ENCODE measurements around the gene SYT15B. TPM values are rescaled to one million over a fixed set of nuclear protein-coding genes. Genes with fewer than 3 reads are reported as not detected.
"Not testable (repeated sequence)": the region's sequence is repeated elsewhere in the genome, so short reads cannot be mapped to it uniquely, and the experiment has no call there.

SYT15B gene
- total RNA-seq = 68.3 TPM

GRCh38 chr10:47763554-47764175, at the start of gene SYT15B:
Gene SYT15B (minus strand): TSS chr10:47763592. CDS start chr10:47762640, 952 bp downstream.
- H3K4me3 ChIP-seq = peak within 1 kb of the TSS in 1 of 2 donors; percentile 54
- DNase-seq (ENCODE audit: low spot score in 2 of 2); H3K27ac ChIP-seq; H3K9me3 ChIP-seq; H3K36me3 ChIP-seq; H3K27me3 ChIP-seq; intact Hi-C loops (cut with DNase I); H3K4me1 ChIP-seq: not testable (repeated sequence)

GRCh38 chr10:47779590-47779989, 16.2 kb upstream of the SYT15B start:
- H3K4me3 ChIP-seq; H3K27ac ChIP-seq; intact Hi-C loops (cut with DNase I); H3K9me3 ChIP-seq; H3K27me3 ChIP-seq; H3K36me3 ChIP-seq; H3K4me1 ChIP-seq; DNase-seq (ENCODE audit: low spot score in 2 of 2): not testable (repeated sequence)

DNA sequence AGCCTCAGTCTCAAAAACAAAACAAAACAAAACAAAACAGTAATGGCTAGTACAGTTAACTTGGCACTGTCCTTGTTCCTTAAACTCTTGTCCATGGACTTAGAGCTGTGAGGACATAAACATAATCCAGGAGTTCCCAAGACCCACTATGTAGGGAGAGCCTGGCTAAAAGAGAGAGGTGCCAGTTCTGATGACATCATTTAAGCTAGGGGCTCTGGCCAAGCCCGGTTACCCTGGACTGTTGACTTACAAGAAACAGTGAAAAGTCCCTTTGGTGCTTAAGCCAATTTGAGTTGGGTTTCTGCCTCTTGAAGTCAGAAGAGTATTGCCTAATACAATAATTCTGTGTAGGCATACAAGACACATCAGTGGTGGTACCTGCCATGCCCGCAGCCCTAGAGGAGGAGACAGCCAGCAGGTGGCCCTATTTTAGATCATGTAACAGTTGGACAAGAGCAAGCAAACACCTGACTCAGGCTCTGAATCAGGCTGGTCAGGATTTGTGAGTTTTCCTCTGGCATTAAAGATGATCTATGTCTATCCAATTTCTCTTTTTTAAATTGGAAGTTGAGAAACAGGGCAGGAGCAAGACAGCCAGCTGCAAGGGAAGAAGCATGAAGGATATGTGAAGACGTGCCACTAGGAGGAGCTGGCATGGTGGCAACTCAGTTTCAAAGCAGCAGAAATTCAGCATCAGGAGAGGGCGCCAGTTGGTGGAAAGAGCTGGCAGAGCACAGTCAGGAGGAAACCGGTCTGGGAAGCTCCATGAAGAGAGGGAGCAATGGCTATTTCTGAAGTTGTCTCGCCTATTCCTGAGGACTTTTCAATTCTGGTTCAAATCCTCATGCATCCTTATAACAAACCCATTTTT, 12.2 kb upstream of the SYT15B start:
- H3K27me3 ChIP-seq; H3K4me3 ChIP-seq; DNase-seq (ENCODE audit: low spot score in 2 of 2); H3K36me3 ChIP-seq; H3K4me1 ChIP-seq; H3K9me3 ChIP-seq; H3K27ac ChIP-seq; intact Hi-C loops (cut with DNase I): not testable (repeated sequence)
- TF ChIP-seq, protein P1, sequence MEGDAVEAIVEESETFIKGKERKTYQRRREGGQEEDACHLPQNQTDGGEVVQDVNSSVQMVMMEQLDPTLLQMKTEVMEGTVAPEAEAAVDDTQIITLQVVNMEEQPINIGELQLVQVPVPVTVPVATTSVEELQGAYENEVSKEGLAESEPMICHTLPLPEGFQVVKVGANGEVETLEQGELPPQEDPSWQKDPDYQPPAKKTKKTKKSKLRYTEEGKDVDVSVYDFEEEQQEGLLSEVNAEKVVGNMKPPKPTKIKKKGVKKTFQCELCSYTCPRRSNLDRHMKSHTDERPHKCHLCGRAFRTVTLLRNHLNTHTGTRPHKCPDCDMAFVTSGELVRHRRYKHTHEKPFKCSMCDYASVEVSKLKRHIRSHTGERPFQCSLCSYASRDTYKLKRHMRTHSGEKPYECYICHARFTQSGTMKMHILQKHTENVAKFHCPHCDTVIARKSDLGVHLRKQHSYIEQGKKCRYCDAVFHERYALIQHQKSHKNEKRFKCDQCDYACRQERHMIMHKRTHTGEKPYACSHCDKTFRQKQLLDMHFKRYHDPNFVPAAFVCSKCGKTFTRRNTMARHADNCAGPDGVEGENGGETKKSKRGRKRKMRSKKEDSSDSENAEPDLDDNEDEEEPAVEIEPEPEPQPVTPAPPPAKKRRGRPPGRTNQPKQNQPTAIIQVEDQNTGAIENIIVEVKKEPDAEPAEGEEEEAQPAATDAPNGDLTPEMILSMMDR (IDR thresholded peaks at IDR 0.05) = peak in 2 of 3 experiments; percentile 9 to 30

DNA sequence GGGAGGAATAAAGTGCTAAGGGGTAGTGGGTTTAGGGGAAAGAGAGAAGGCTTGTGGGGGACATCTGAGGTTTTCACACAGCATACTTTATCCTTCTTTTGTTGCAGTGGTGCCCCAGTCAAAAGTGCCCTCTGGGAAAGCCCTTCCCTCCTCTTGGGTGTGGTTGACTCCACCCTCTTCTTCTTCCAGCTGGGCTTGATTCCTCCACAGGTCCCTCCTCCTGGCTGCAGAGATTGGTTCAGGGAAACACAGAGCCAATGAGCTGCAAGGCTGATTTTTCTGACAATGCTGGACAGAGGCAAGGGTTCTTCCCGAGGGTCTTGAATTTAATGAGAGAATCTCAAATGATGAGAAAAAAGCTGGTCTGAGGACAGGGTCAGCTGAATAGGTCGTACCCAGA, 7.4 kb upstream of the SYT15B start:
- H3K9me3 ChIP-seq; H3K27ac ChIP-seq; intact Hi-C loops (cut with DNase I); DNase-seq (ENCODE audit: low spot score in 2 of 2); H3K4me3 ChIP-seq; H3K27me3 ChIP-seq; H3K36me3 ChIP-seq; H3K4me1 ChIP-seq: not testable (repeated sequence)

GRCh38 chr10:47768578-47769115, 5.3 kb upstream of the SYT15B start:
- intact Hi-C loops (cut with DNase I); DNase-seq (ENCODE audit: low spot score in 2 of 2); H3K27me3 ChIP-seq; H3K4me3 ChIP-seq; H3K4me1 ChIP-seq; H3K27ac ChIP-seq; H3K9me3 ChIP-seq; H3K36me3 ChIP-seq: not testable (repeated sequence)

DNA sequence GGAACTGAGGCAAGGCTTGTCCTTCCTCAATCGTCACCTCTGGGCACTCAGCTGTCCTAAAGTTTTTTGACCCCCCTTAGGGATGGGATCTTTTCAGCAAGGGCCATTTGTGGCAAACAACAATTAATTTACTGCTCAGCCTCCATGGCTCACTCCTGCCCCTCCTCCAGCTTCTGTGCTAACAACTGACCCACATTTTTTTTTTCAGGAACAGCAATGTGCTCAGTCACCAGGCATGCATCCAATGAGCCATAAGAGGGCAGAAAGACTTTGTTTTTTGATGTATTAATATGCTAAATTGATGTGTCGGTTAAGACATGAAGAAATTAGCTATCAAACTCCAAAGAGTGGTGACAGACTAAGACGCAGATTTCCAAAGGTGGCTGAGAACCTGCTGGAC, 4.7 kb upstream of the SYT15B start:
- H3K4me1 ChIP-seq; H3K9me3 ChIP-seq; H3K36me3 ChIP-seq; intact Hi-C loops (cut with DNase I); H3K27me3 ChIP-seq; DNase-seq (ENCODE audit: low spot score in 2 of 2); H3K4me3 ChIP-seq; H3K27ac ChIP-seq: not testable (repeated sequence)

DNA sequence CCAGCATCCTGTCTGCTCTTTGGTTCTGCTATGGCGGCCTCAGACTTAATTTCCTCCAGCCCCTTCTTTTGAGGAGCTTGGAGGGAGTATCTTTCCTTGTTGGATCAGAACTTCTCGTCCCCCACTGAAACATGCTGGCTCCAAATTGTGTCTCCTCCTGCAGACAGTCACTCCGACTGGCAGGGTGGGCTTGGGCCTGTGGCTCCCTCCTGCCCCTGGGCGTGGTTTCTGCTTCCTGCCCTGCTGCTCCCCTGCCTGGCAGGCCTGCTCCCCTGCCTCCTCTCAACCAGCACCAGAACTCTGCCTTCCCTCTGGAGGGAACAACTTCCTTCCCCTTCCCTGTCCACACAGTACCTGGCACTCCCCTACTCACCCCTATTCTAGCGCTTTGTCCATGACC, 3.8 kb upstream of the SYT15B start:
- H3K4me1 ChIP-seq; H3K4me3 ChIP-seq; H3K27me3 ChIP-seq; H3K9me3 ChIP-seq; H3K36me3 ChIP-seq; DNase-seq (ENCODE audit: low spot score in 2 of 2); H3K27ac ChIP-seq; intact Hi-C loops (cut with DNase I): not testable (repeated sequence)

- H3K27me3 ChIP-seq; intact Hi-C loops (cut with DNase I); DNase-seq (ENCODE audit: low spot score in 2 of 2); H3K4me3 ChIP-seq; H3K9me3 ChIP-seq; H3K36me3 ChIP-seq; H3K4me1 ChIP-seq; H3K27ac ChIP-seq: not testable (repeated sequence)
Measured at GRCh38 chr10:47765232-47765631, 1.8 kb upstream of the SYT15B start.

GRCh38 chr10:47762674-47763553, 478 bp downstream of the SYT15B start:
- H3K9me3 ChIP-seq; H3K4me1 ChIP-seq; H3K27ac ChIP-seq; DNase-seq (ENCODE audit: low spot score in 2 of 2); H3K36me3 ChIP-seq; intact Hi-C loops (cut with DNase I); H3K27me3 ChIP-seq: not testable (repeated sequence)
- peak overlapping the region in 1 of 2 donors; percentile 54 for H3K4me3 ChIP-seq

- H3K27ac ChIP-seq; H3K4me3 ChIP-seq; H3K9me3 ChIP-seq; H3K27me3 ChIP-seq; DNase-seq (ENCODE audit: low spot score in 2 of 2); H3K4me1 ChIP-seq; intact Hi-C loops (cut with DNase I); H3K36me3 ChIP-seq: not testable (repeated sequence)
Measured at GRCh38 chr10:47758855-47759254, 4.5 kb downstream of the SYT15B start.

DNA sequence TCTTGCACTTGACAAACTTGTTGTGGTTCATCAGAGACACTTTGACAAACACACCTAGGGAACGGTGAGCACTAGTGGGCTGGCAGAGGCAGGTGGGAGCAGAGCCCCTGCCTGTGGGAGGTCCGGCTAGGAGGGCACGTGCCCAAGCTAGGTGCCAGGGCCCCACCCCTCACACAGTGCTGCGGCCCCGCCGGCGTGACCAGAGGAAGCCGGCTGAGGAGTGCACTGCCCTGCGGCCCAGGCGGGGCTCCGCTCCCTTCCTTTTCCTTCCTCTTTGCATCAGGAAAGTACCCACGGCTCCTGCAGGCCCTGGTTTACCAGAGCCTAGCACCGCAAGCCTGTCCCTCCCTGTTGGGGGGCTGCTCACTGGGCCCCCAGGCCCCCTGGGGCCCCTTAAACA, 7.2 kb downstream of the SYT15B start:
- H3K36me3 ChIP-seq; H3K4me1 ChIP-seq; DNase-seq (ENCODE audit: low spot score in 2 of 2); intact Hi-C loops (cut with DNase I); H3K27me3 ChIP-seq; H3K9me3 ChIP-seq; H3K27ac ChIP-seq; H3K4me3 ChIP-seq: not testable (repeated sequence)

- H3K36me3 ChIP-seq; H3K9me3 ChIP-seq; H3K27me3 ChIP-seq; H3K4me3 ChIP-seq; H3K4me1 ChIP-seq; intact Hi-C loops (cut with DNase I); DNase-seq (ENCODE audit: low spot score in 2 of 2); H3K27ac ChIP-seq: not testable (repeated sequence)
Measured at GRCh38 chr10:47753871-47754270, 9.5 kb downstream of the SYT15B start.
